CD4-positive, alpha-beta T cell (primary cell): ENCODE measurements around the gene RPS15A. TPM values are rescaled to one million over a fixed set of nuclear protein-coding genes. Genes with fewer than 3 reads are reported as not detected.

ENCODE experiments used
- ATAC-seq: fragments of 200-7000 bp; cut with Tn5 transposase; one replicate; pipeline ENCODE4 v1.10.0; 2022; ENCODE audit warnings: mild to moderate bottlenecking; ENCODE audit not compliant: poor library complexity
- CTCF ChIA-PET: fragments of 350-600 bp; sonication (Branson Sonifier 250); formaldehyde crosslinking; loops from one replicate; lab custom pipeline; 2021; ENCODE audit warnings: antibody characterized with exemption, inconsistent platforms; lab: Charles Lee
- POLR2A ChIA-PET: fragments of 350-600 bp; sonication (Branson Sonifier 250); formaldehyde crosslinking; loops from one replicate; lab custom pipeline; 2021; ENCODE audit warnings: antibody characterized with exemption, inconsistent platforms; lab: Charles Lee
- DNase-seq, 14 experiments: peaks; one replicate each; pipeline ENCODE4 v3.0.0-alpha.2; 2013 to 2020; ENCODE audit warnings: mixed read lengths in 2 of 14
- H3K27ac ChIP-seq, 2 donors: one replicate each; pipeline versions ENCODE4 v1.5.1 to v1.7.0; 2013; ENCODE audit warnings: low read length in 2 of 2, low read depth in 1 of 2, mild to moderate bottlenecking in 1 of 2
- H3K27me3 ChIP-seq, 2 experiments: 1 replicate in 1 of 2; 2 replicates in 1 of 2; pipeline versions ENCODE4 v1.6.1 to v1.7.0; 2013; ENCODE audit warnings: low read length in 2 of 2, control low read depth in 1 of 2, mild to moderate bottlenecking in 1 of 2, moderate library complexity in 1 of 2; ENCODE audit not compliant: insufficient read depth in 2 of 2, control insufficient read depth in 1 of 2
- H3K36me3 ChIP-seq: one replicate; pipeline ENCODE4 v1.6.1; 2013; ENCODE audit warnings: low read length, control low read depth; ENCODE audit not compliant: insufficient read depth
- H3K4me1 ChIP-seq: one replicate; pipeline ENCODE4 v1.6.1; 2013; ENCODE audit warnings: low read length, control low read depth; ENCODE audit not compliant: insufficient read depth
- H3K4me3 ChIP-seq: one replicate; pipeline ENCODE4 v1.5.1; 2013; ENCODE audit warnings: mild to moderate bottlenecking, low read length, moderate library complexity
- H3K9me3 ChIP-seq, 2 experiments: 1 replicate in 1 of 2; 2 replicates in 1 of 2; pipeline versions ENCODE4 v1.6.1 to v1.7.0; 2013; ENCODE audit warnings: low read length in 2 of 2, mild to moderate bottlenecking in 2 of 2, control low read depth in 1 of 2, moderate library complexity in 1 of 2; ENCODE audit not compliant: control insufficient read depth in 1 of 2, insufficient read depth in 1 of 2
- H3K27ac Mint-ChIP-seq: one replicate; pipeline ENCODE4 v1.8.0; 2020; ENCODE audit warnings: mixed read lengths
- H3K27me3 Mint-ChIP-seq: one replicate; pipeline ENCODE4 v1.8.0; 2021; ENCODE audit warnings: mixed read lengths
- H3K36me3 Mint-ChIP-seq: one replicate; pipeline ENCODE4 v1.8.0; 2021; ENCODE audit warnings: low read depth, mixed read lengths
- H3K4me1 Mint-ChIP-seq: one replicate; pipeline ENCODE4 v1.8.0; 2021; ENCODE audit warnings: low read depth, mixed read lengths
- H3K4me3 Mint-ChIP-seq: one replicate; pipeline ENCODE4 v1.8.0; 2020; ENCODE audit warnings: mild to moderate bottlenecking, mixed read lengths
- H3K9me3 Mint-ChIP-seq: one replicate; pipeline ENCODE4 v1.8.0; 2020; ENCODE audit warnings: mixed read lengths
- CTCF ChIP-seq: fragments of 200-600 bp; IDR thresholded peaks from one replicate; pipeline ENCODE4 v1.8.0; 2022; ENCODE audit warnings: antibody characterized with exemption, mild to moderate bottlenecking
- intact Hi-C, 2 experiments: fragments of 100-400 bp; cut with DNase I in 1 of 2; cut with micrococcal nuclease in 1 of 2; formaldehyde crosslinking; loops; one replicate each; pipeline versions ENCODE4 v1.15.1 to v1.9.0; 2023 to 2025; cut with DNase I, micrococcal nuclease
- total RNA-seq, 174 experiments: library from RNA in 2 of 174; stranded (reverse) in 2 of 174; gene quantifications; one replicate each; pipeline ENCODE4 v1.2.3 and lab custom pipeline; 2021 to 2026

The RPS15A gene
- total RNA-seq, 2 experiments from 2014 or later = 3,821 to 3,943 TPM

GRCh38 chr16:18832613-18833012, 42.5 kb upstream of the RPS15A start:
- Histone ChIP-seq H3K4me1 (no peaks in the 10 kb centered on the region), H3K36me3 (peaks cover 87% of the 10 kb centered on the region), H3K4me3 (no peak overlapping the region), H3K9me3 (no peaks in the 10 kb centered on the region), H3K27me3 (no peaks in the 10 kb centered on the region), H3K27ac (no peak overlapping the region)
- Mint-ChIP-seq H3K4me1 (no peaks in the 10 kb centered on the region), H3K27me3 (no peaks in the 10 kb centered on the region), H3K4me3 (no peak overlapping the region), H3K27ac (no peak overlapping the region), H3K9me3 (no peaks in the 10 kb centered on the region), H3K36me3 (peaks cover 92% of the 10 kb centered on the region)
- no peak for TF ChIP-seq CTCF
- intact Hi-C loops = no loop called here
- ATAC-seq (no peak), DNase-seq (no peak)
- ChIA-PET POLR2A (no interaction called here), CTCF (interaction anchor here (0.8 to 2.0 kb wide), 2 partner anchors 12 to 13 kb away, joined by 3 to 6 read pairs; no protein-coding TSS in a partner anchor)

- Histone ChIP-seq H3K27ac (no peak overlapping the region), H3K9me3 (no peaks in the 10 kb centered on the region), H3K4me1 (no peaks in the 10 kb centered on the region), H3K36me3 (peaks cover 82% of the 10 kb centered on the region), H3K27me3 (no peaks in the 10 kb centered on the region), H3K4me3 (no peak overlapping the region)
- POLR2A ChIA-PET = no interaction called here
- DNase-seq = no peak
- Mint-ChIP-seq H3K36me3 (peaks cover 86% of the 10 kb centered on the region), H3K4me3 (no peak overlapping the region), H3K27me3 (no peaks in the 10 kb centered on the region), H3K27ac (no peak overlapping the region), H3K4me1 (no peaks in the 10 kb centered on the region), H3K9me3 (no peaks in the 10 kb centered on the region)
- no peak for TF ChIP-seq CTCF
- no peak for ATAC-seq
- intact Hi-C loops = no loop called here
- CTCF ChIA-PET = interaction anchor here (0.8 to 2.7 kb wide), 3 partner anchors 12 to 30 kb away, joined by 3 to 10 read pairs (median 6); partner anchors contain the start of gene ARL6IP1
Observed at GRCh38 chr16:18832006-18832405, 41.9 kb upstream of the RPS15A start.

GRCh38 chr16:18829251-18829650, 39.1 kb upstream of the RPS15A start:
- no peaks in the 10 kb centered on the region for H3K9me3 Mint-ChIP-seq
- peaks cover 57% of the 10 kb centered on the region for H3K36me3 ChIP-seq
- POLR2A ChIA-PET = interaction anchor here (0.8 to 1.5 kb wide), 2 partner anchors 8 to 27 kb away, joined by 3 to 4 read pairs; no protein-coding TSS in a partner anchor

More at GRCh38 chr16:18829251-18829650, 39.1 kb upstream of the RPS15A start:
- Mint-ChIP-seq H3K27ac (no peak overlapping the region), H3K4me1 (no peaks in the 10 kb centered on the region), H3K27me3 (no peaks in the 10 kb centered on the region), H3K4me3 (no peak overlapping the region), H3K36me3 (peaks cover 59% of the 10 kb centered on the region)
- CTCF ChIA-PET = no interaction called here
- DNase-seq (no peak), ATAC-seq (no peak)
- Histone ChIP-seq H3K9me3 (no peaks in the 10 kb centered on the region), H3K27ac (no peak overlapping the region), H3K4me3 (no peak overlapping the region), H3K4me1 (no peaks in the 10 kb centered on the region), H3K27me3 (no peaks in the 10 kb centered on the region)
- TF ChIP-seq CTCF = no peak
- intact Hi-C loops = no loop called here
